GM18868 (cell line): ENCODE results near the gene XCL2.
A peak's percentile ranks its signal among the peaks of the same experiment; 100 is the strongest.

Experiments
- ATAC-seq: cut with Tn5 transposase; IDR thresholded peaks from one replicate; pipeline ENCODE4 v1.9.1; 2021; ENCODE audit warnings: mild to moderate bottlenecking, moderate library complexity; ENCODE audit not compliant: unreplicated experiment

The XCL2 gene

DNA sequence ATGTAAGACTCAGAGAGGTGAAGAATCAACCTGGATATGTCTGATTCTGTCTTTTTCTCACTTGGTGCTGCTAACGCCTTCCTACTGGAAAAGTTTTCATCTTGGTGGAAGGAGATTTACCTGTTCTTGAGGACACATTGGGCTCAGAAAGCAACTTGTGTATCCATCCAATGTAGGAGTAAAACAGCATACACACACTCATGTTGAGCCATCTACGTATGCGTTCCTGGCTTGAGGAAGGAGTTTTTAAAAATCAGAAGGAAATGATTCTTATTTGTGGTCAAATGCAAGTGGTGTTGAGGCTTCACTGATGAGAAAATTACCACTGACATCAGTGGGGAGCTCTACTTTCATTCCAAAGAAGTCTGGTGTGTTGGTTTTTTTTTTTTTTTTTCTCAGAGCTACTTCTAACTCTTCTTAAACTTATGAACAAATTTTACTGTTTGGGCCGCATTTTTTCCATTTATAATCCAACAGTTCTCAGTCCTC is 25.6 kb downstream of the XCL2 start:
- no peak for ATAC-seq

- no peak for ATAC-seq
These were observed 29.3 kb downstream of the XCL2 start for GRCh38 chr1:168514455-168514854.

DNA sequence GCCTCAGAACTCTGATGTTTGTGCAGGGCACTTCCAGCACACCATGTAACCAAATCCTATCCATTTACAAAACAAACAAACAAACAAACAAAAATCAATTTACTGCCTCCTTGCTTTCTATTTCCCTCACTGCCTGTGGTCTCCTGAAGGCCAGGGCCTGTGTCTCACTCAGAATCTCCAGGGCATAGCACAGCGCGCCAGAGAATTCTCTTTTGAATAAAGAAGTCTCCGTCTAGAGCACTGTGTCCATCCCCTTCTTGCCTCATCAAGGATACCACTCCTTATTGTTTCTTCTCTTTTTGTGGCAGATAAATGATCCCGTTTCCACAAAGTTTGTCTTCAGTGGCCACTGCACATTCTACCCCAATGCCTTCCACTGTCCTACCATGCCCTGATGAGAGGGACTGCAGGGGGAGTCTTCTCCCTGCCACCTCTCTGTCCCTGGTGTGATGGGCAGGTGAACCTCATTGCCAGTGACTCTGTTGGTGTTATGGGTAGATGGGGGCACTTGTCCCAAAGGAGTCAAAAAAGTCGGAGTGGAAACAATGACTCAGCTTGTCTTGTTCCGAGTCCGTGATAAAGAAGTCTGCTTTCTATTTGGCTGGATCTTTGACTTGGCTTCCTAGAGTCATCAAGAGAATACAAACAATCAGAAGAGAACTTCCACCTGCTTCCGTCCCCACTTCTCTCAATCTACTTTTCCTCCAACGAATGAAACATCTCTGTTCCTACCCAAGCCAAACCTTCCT is 30.0 kb downstream of the XCL2 start:
- no peak for ATAC-seq

DNA sequence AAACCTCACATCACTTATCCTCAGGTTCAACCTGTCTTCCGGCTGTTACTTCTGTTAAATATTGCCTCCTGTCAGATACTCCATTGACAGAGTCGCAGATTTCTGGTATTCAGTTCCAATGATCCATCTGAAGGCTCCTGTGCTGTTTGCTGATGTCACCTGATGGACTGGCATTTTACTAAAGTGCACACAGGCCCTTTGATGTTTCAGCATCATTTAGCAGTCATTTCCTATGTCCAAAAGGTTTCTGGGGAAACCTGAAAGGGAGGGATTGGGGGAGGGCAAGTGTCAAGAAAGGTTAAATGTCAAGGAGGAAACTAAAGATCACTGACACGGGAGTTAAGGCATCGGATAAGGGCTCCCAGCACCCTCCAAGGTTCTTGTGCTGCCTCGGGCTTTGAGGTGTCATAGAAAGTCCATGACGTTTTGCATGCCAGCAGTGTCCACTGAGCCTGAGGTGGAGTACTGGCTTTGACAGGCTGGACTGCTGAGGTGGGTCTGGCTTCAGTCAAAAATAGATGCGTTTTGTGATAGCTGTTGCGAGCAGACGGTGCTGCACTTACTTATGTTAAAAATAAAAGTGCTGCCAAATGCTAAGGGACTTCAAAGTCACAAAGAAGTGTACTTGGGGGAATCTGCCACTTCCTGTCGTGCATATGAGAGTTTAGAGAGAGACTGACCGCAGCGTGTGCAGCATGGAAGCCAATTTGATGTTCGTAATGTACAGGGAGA is 30.8 kb downstream of the XCL2 start:
- no peak for ATAC-seq

DNA sequence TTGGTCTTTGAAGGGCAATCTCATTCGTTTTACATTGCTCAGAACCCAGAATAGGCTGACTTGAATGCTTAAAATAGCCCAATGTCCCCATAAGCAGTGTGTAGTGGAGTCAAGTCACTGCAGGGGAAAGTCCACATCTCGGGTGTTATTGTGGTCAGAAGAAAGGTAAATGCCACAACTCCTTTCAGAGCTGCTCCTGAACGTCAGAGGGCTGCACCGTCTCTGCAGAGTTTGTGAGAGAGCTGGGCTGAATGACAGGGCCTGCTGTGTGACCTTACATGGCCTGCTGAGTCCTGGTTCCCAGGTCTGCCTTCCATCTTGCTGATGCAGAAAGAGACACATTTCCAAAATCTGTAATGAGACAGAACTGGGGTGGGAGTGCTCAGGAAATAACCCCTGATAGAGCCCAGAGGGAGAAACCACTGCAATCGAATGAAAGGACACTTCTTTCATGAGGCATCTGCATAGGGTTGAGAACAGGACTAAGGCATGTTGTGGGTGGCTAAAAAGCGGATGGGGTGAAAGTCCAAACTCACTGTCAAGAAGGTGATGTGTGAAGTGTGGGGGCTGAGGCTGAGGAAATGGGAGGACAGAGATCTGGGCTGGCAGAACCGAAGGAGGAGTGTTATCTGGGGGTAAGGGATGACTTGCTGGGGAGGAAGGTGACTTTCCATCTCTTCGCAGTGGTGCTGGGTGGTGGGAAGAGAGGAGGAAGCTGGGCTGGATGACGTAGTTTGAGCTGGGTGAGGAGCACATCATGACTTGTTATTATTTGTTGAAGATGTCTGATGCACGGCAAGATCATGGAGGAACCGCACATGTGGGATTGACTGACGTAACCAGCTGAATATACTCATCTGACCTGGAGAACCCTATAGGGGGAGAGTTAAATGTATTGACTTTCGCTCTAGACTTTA is 33.7 kb downstream of the XCL2 start:
- peak; percentile 94 for ATAC-seq

- ATAC-seq = no peak
These were observed 34.6 kb downstream of the XCL2 start for GRCh38 chr1:168509210-168509609.

- no peak for ATAC-seq
These were observed 36.0 kb downstream of the XCL2 start for GRCh38 chr1:168507828-168508227.

- ATAC-seq = no peak
These were observed 36.6 kb downstream of the XCL2 start for GRCh38 chr1:168507231-168507630.

DNA sequence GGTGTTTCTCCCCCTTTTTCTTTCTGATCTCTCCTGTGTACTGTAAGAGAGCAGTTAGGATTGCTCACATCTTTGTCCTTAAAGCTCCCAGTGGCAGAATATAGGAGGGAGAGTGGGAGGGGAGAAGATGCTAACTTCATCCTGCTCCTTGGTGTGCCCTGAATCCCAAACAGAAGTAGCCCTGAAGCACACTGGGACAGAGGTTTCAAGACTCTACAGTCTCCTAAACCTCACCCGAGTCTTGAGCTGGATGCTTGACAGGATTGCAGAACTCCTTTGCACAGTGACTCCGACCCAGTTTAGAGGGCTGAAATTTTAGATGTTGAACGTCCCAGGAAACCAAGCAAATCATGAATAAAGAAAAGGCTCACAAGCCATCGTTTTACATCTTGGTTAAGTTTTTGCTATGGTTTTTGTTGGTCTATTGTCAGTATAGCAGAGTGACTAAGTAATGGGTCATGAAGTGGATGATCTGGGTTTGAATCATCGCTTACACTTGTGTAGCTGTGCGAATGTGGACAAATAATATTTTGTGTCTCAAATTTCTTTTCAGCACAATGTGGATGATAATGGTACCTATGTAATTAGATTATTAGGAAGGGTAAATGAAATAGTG is 37.5 kb downstream of the XCL2 start:
- no peak for ATAC-seq

- no peak for ATAC-seq
These were observed 38.8 kb downstream of the XCL2 start for GRCh38 chr1:168505006-168505405.

DNA sequence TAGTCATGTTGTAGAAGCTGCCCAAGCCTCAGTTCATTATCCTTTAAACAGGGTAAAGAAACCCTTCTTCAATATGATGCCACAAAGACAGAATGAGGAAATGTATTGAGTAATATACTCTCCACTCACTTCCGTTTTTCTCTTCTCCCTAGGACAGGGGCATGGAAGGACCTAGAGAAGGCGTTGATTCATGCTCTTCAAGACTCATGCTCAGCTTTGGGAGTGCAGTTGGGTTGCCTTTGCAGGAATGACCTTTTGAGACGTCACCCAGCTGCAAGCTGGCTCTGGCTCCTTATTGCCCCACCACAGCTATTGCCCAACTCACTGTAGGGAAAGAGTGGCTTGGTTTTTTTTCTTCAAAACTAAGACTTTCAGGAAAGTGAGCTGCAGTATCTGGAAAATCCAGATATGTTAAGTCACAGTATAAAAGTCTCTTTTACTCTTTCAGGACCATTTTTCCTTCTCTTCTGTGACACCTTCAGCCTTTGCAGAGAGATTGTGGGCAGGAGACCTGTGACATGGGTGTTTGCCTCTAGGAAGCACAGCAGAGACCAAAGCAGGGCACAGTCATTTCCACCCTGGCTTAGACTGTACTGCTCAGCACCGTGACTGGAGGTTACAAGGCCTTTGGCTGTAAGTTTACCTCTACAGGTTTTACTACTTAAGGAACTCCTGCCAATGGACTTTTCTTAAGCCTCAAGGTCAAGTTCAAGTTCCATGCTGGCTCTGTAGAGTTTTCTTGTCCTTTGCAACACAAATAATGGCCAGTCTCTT is 39.5 kb downstream of the XCL2 start:
- ATAC-seq = peak; percentile 82

DNA sequence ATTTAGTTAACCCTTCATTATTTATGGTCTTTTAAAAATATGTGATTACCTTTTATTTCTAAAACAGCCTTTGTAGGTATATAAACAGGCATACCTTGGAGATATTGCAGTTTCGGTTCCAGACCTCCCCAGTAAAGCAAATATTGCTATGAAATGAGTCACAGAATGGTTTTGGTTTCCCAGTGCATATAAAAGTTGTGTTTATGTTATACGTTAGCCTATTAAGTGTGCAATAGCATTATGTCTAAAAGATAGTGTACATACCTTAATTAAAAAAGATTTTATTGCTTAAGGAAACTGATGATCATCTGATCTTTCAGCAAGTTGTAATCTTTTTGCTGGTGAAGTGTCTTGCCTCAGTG is 44.1 kb downstream of the XCL2 start:
- no peak for ATAC-seq

DNA sequence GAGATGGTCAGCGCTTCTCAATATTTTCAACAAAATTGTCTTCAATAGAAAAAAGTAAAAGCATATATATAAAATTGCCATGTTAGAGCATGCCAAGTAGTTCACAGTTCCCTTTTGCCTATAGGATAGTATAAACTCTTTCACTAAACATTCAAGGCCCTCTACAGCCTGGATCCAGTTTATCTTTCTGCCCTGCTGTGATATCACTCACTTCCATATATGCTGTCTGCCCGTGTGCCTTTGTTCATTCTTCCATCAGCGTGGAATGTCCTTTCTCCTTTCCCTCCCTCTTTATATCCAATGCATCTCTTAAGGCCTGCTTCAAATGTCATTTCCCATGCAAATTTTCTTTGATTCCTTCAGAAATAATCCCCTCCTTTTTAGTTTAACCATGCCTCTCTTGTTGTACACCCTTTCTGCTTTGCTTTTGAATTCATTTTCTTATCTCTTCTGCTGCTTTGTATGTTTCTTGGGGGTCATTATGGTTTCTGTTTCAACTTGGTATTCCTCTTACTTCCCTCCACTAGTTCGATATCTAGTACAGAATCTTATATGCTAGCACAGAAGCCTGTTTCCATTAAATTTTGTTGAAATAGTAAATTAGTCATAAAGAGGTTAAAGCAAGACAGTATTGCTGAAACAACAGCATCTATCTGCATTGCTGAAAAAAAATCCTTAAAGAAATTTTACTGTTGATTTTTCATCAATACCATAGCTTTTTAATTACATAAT is 44.7 kb downstream of the XCL2 start:
- no peak for ATAC-seq

- ATAC-seq = no peak
These were observed 45.6 kb downstream of the XCL2 start for GRCh38 chr1:168498159-168498631.

- no peak for ATAC-seq
These were observed 46.3 kb downstream of the XCL2 start for GRCh38 chr1:168497376-168497950.

DNA sequence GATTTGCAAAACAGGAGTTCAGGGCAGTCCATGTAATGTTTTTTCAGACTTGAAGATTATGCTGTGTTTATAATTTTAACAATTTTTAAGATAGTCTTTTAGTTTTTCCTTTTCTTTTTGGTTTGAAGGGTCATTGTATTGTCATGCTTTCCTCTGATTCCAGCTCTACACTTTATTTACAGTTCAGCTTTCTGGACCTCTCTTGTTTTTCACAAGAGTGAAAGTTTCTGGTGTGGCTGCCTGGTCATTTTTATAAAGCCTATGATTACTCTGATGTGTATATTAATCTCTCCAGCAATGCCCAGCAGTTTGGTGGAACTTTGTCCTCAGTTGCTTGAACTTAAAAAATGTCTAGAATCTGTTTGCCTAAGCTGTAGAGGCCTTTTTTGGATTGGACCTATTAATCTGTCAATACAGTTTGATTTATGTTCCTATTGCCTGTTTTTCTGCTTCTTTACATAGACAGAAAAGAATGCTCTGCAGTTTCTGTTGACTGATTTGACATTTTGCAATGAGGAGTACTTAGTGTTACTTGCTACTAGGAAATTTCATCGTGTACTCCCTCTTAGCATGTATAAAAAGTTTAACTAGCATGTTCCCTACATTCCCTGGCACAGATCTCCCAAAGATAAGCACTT is 52.2 kb downstream of the XCL2 start:
- no peak for ATAC-seq
